Naive thymus-derived CD4-positive, alpha-beta T cell (primary cell): ENCODE results near the gene PGF. TPM values are rescaled to one million over a fixed set of nuclear protein-coding genes. Genes with fewer than 3 reads are reported as not detected.

Experiments used
- ATAC-seq: fragments of 150-1000 bp; cut with Tn5 transposase; 2 replicates; pipeline ENCODE4 v1.10.0; 2021; ENCODE audit warnings: mild to moderate bottlenecking, moderate library complexity
- CTCF ChIA-PET: fragments of 350-600 bp; sonication (Branson Sonifier 250); formaldehyde crosslinking; loops from one replicate; lab custom pipeline; 2021; ENCODE audit warnings: antibody characterized with exemption; lab: Charles Lee
- POLR2A ChIA-PET: fragments of 350-600 bp; sonication (Branson Sonifier 250); formaldehyde crosslinking; loops from one replicate; lab custom pipeline; 2021; ENCODE audit warnings: antibody characterized with exemption, inconsistent platforms; lab: Charles Lee
- DNase-seq, 9 donors: peaks; one replicate each; pipeline versions ENCODE4 v3.0.0 to v3.0.0-alpha.2; 2020 to 2022; ENCODE audit warnings: mixed read lengths in 1 of 9
- H3K27ac ChIP-seq: one replicate; pipeline ENCODE4 v1.7.0; 2013; ENCODE audit warnings: mild to moderate bottlenecking, low read depth, low read length, moderate library complexity
- H3K27me3 ChIP-seq, 2 donors: one replicate each; pipeline ENCODE4 v1.7.0; 2013; ENCODE audit warnings: low read length in 2 of 2, mild to moderate bottlenecking in 2 of 2, moderate library complexity in 2 of 2; ENCODE audit not compliant: control insufficient read depth in 2 of 2, insufficient read depth in 2 of 2
- H3K36me3 ChIP-seq, 3 experiments: 1 replicate in 2 of 3; 2 replicates in 1 of 3; pipeline ENCODE4 v1.7.0; 2013; ENCODE audit warnings: low read length in 3 of 3, mild to moderate bottlenecking in 3 of 3, moderate library complexity in 1 of 3; ENCODE audit not compliant: insufficient read depth in 3 of 3, control insufficient read depth in 2 of 3
- H3K4me1 ChIP-seq, 2 donors: one replicate each; pipeline ENCODE4 v1.7.0; 2013; ENCODE audit warnings: low read length in 2 of 2, mild to moderate bottlenecking in 2 of 2, moderate library complexity in 1 of 2; ENCODE audit not compliant: control insufficient read depth in 2 of 2, insufficient read depth in 2 of 2
- H3K4me3 ChIP-seq: 2 replicates; pipeline ENCODE4 v1.7.0; 2013; ENCODE audit warnings: mild to moderate bottlenecking, low read length
- H3K9me3 ChIP-seq, 3 experiments: 1 replicate in 2 of 3; 2 replicates in 1 of 3; pipeline ENCODE4 v1.7.0; 2013; ENCODE audit warnings: low read length in 3 of 3; ENCODE audit not compliant: control insufficient read depth in 2 of 3
- H3K27ac Mint-ChIP-seq, 9 donors: one replicate each; pipeline ENCODE4 v1.8.0; 2020 to 2022; ENCODE audit warnings: mixed read lengths in 9 of 9, mild to moderate bottlenecking in 8 of 9, moderate library complexity in 5 of 9, inconsistent platforms in 2 of 9
- H3K27me3 Mint-ChIP-seq, 5 donors: one replicate each; pipeline ENCODE4 v1.8.0; 2021 to 2022; ENCODE audit warnings: mixed read lengths in 5 of 5, mild to moderate bottlenecking in 1 of 5
- H3K36me3 Mint-ChIP-seq, 5 donors: one replicate each; pipeline ENCODE4 v1.8.0; 2020 to 2022; ENCODE audit warnings: mixed read lengths in 5 of 5, mild to moderate bottlenecking in 3 of 5, inconsistent platforms in 1 of 5
- H3K4me1 Mint-ChIP-seq, 7 donors: one replicate each; pipeline ENCODE4 v1.8.0; 2020 to 2022; ENCODE audit warnings: mixed read lengths in 7 of 7, mild to moderate bottlenecking in 3 of 7, inconsistent platforms in 1 of 7
- H3K4me3 Mint-ChIP-seq, 10 donors: one replicate each; pipeline ENCODE4 v1.8.0; 2020 to 2022; ENCODE audit warnings: mild to moderate bottlenecking in 10 of 10, mixed read lengths in 10 of 10, moderate library complexity in 6 of 10, inconsistent platforms in 2 of 10
- H3K9me3 Mint-ChIP-seq, 11 donors: one replicate each; pipeline ENCODE4 v1.8.0; 2020 to 2022; ENCODE audit warnings: mixed read lengths in 11 of 11, mild to moderate bottlenecking in 4 of 11, inconsistent platforms in 1 of 11, moderate library complexity in 1 of 11
- intact Hi-C, 2 donors: fragments of 100-400 bp; cut with micrococcal nuclease; formaldehyde crosslinking; loops; one replicate each; pipeline ENCODE4 v1.15.1; 2023
- polyA plus RNA-seq, 2 donors: library from polyadenylated mRNA; unstranded; fragments of 300-500 nt; fragmentation: Illumina TruSeq; gene quantifications; one replicate each; pipeline ENCODE4 v1.2.3, GENCODE V29; 2021
- total RNA-seq, 6 experiments: library from RNA in 5 of 6; stranded (reverse) in 5 of 6; gene quantifications; 1 replicate in 5 of 6; 2 replicates in 1 of 6; pipeline ENCODE4 v1.2.3 and lab custom pipeline; 2021 to 2026

Gene PGF
- total and polyA plus RNA-seq, 7 experiments from 2014 or later, result 0.17 to 0.37 (median 0.22) TPM; not detected in 4

- Histone ChIP-seq H3K27me3 (no peaks in the 10 kb centered on the region), H3K4me3 (no peak overlapping the region), H3K4me1 (peaks cover 0 to 6% of the 10 kb centered on the region in 2 donors), H3K9me3 (no peaks in the 10 kb centered on the region), H3K36me3 (peaks cover 11 to 27% (median 15%) of the 10 kb centered on the region in 3 experiments), H3K27ac (peak overlapping the region; percentile 38)
- H3K9me3 Mint-ChIP-seq, result no peaks in the 10 kb centered on the region
- POLR2A ChIA-PET, result interaction anchor here (0.6 to 3.8 kb wide), 8 partner anchors 13 to 183 kb away, joined by 3 to 39 read pairs (median 4); no protein-coding TSS in a partner anchor
- CTCF ChIA-PET, result interaction anchor here (0.6 to 11.8 kb wide), 31 partner anchors 9 to 1048 kb away, joined by 3 to 317 read pairs (median 4); partner anchors contain the start of genes DLST and RPS6KL1
- peaks cover 0 to 17% (median 0%) of the 10 kb centered on the region in 5 donors for H3K36me3 Mint-ChIP-seq
- peak overlapping the region in 5 of 9 donors; percentile 48 to 81 (median 77) for H3K27ac Mint-ChIP-seq
- intact Hi-C loops, result loop anchor here (1.0 to 2.0 kb wide), 5 partner anchors 23 to 296 kb away; partner anchors contain the start of gene DLST (in 1 of the 2)
- H3K4me3 Mint-ChIP-seq, result no peak overlapping the region
- H3K4me1 Mint-ChIP-seq, result peaks cover 0 to 23% (median 4%) of the 10 kb centered on the region in 7 donors
- peak; percentile 76 for ATAC-seq
- no peaks in the 10 kb centered on the region for H3K27me3 Mint-ChIP-seq
- peak; percentile 56 to 83 (median 71) for DNase-seq
These were observed 49.7 kb downstream of the PGF start for GRCh38 chr14:74905595-74906142.

GRCh38 chr14:74904635-74905503 lies 50.5 kb downstream of the PGF start:
- no peaks in the 10 kb centered on the region for H3K27me3 ChIP-seq
- intact Hi-C loops, result loop anchor here (1.0 to 2.0 kb wide), 5 partner anchors 23 to 296 kb away; partner anchors contain the start of gene DLST (in 1 of the 2)
- Mint-ChIP-seq H3K4me3 (no peak overlapping the region), H3K36me3 (peaks cover 3 to 24% (median 5%) of the 10 kb centered on the region in 5 donors), H3K4me1 (peaks cover 2 to 23% (median 4%) of the 10 kb centered on the region in 7 donors), H3K9me3 (no peaks in the 10 kb centered on the region), H3K27me3 (no peaks in the 10 kb centered on the region), H3K27ac (peak overlapping the region in 8 of 9 donors; percentile 15 to 78 (median 59))
- H3K4me1 ChIP-seq, result peaks cover 0 to 6% of the 10 kb centered on the region in 2 donors
- ATAC-seq (no peak), DNase-seq (no peak)
- POLR2A ChIA-PET, result interaction anchor here (0.5 to 3.8 kb wide), 10 partner anchors 14 to 183 kb away, joined by 3 to 39 read pairs (median 4); no protein-coding TSS in a partner anchor
- H3K36me3 ChIP-seq, result peaks cover 19 to 35% (median 19%) of the 10 kb centered on the region in 3 experiments
- CTCF ChIA-PET, result interaction anchor here (0.6 to 11.8 kb wide), 22 partner anchors 8 to 425 kb away, joined by 3 to 317 read pairs (median 5); partner anchors contain the start of genes DLST and RPS6KL1
- no peaks in the 10 kb centered on the region for H3K9me3 ChIP-seq
- H3K4me3 ChIP-seq, result no peak overlapping the region
- peak overlapping the region; percentile 38 for H3K27ac ChIP-seq

- POLR2A ChIA-PET, result no interaction called here
These were observed 52.3 kb downstream of the PGF start for GRCh38 chr14:74902941-74903705.

GRCh38 chr14:74898694-74899093 lies 56.7 kb downstream of the PGF start:
- DNase-seq (no peak), ATAC-seq (no peak)
- Mint-ChIP-seq H3K27me3 (no peaks in the 10 kb centered on the region), H3K9me3 (no peaks in the 10 kb centered on the region), H3K4me3 (no peak overlapping the region), H3K36me3 (peaks cover 32 to 67% (median 39%) of the 10 kb centered on the region in 5 donors), H3K27ac (peak overlapping the region in 5 of 9 donors; percentile 4 to 56 (median 49)), H3K4me1 (peaks cover 0 to 12% (median 0%) of the 10 kb centered on the region in 7 donors)
- ChIA-PET CTCF (no interaction called here), POLR2A (interaction anchor here (0.9 to 4.0 kb wide), 3 partner anchors 17 to 60 kb away, joined by 3 to 20 read pairs (median 5); partner anchors contain the start of gene DLST)
- Histone ChIP-seq H3K4me3 (no peak overlapping the region), H3K36me3 (peaks cover 41 to 95% (median 42%) of the 10 kb centered on the region in 3 experiments), H3K4me1 (no peaks in the 10 kb centered on the region), H3K9me3 (no peaks in the 10 kb centered on the region), H3K27ac (no peak overlapping the region), H3K27me3 (no peaks in the 10 kb centered on the region)
- intact Hi-C loops, result no loop called here

More at GRCh38 chr14:74902941-74903705, 52.3 kb downstream of the PGF start:
- CTCF ChIA-PET, result interaction anchor here (0.6 to 11.8 kb wide), 4 partner anchors 10 to 44 kb away, joined by 3 to 317 read pairs (median 4); no protein-coding TSS in a partner anchor
- Histone ChIP-seq H3K9me3 (no peaks in the 10 kb centered on the region), H3K4me3 (no peak overlapping the region), H3K27ac (no peak overlapping the region), H3K36me3 (peaks cover 32 to 52% (median 35%) of the 10 kb centered on the region in 3 experiments), H3K4me1 (peaks cover 0 to 6% of the 10 kb centered on the region in 2 donors), H3K27me3 (no peaks in the 10 kb centered on the region)
- Mint-ChIP-seq H3K27ac (peak overlapping the region in 6 of 9 donors; percentile 6 to 73 (median 56)), H3K27me3 (no peaks in the 10 kb centered on the region), H3K4me3 (no peak overlapping the region), H3K9me3 (no peaks in the 10 kb centered on the region), H3K36me3 (peaks cover 15 to 40% (median 16%) of the 10 kb centered on the region in 5 donors), H3K4me1 (peaks cover 2 to 23% (median 10%) of the 10 kb centered on the region in 7 donors)
- DNase-seq (no peak), ATAC-seq (no peak)
- intact Hi-C loops, result no loop called here

GRCh38 chr14:74898083-74898482 lies 57.3 kb downstream of the PGF start:
- DNase-seq (no peak), ATAC-seq (no peak)
- Histone ChIP-seq H3K27me3 (no peaks in the 10 kb centered on the region), H3K27ac (no peak overlapping the region), H3K4me1 (no peaks in the 10 kb centered on the region), H3K36me3 (peaks cover 46 to 99% (median 47%) of the 10 kb centered on the region in 3 experiments), H3K9me3 (no peaks in the 10 kb centered on the region), H3K4me3 (no peak overlapping the region)
- ChIA-PET CTCF (interaction anchor here (0.7 to 2.0 kb wide), 2 partner anchors 8 to 52 kb away, joined by 3 to 6 read pairs; no protein-coding TSS in a partner anchor), POLR2A (interaction anchor here (0.9 to 4.0 kb wide), 3 partner anchors 17 to 59 kb away, joined by 3 to 20 read pairs (median 5); partner anchors contain the start of gene DLST)
- H3K4me3 Mint-ChIP-seq, result no peak overlapping the region
- H3K4me1 Mint-ChIP-seq, result peaks cover 0 to 12% (median 0%) of the 10 kb centered on the region in 7 donors
- H3K36me3 Mint-ChIP-seq, result peaks cover 32 to 70% (median 41%) of the 10 kb centered on the region in 5 donors
- peak overlapping the region in 2 of 9 donors; percentile 15 to 51 for H3K27ac Mint-ChIP-seq
- no peaks in the 10 kb centered on the region for H3K27me3 Mint-ChIP-seq
- no peaks in the 10 kb centered on the region for H3K9me3 Mint-ChIP-seq
- intact Hi-C loops, result no loop called here
